GM19463 (cell line): ENCODE data around the gene HSDL1.

ENCODE experiments used
- ATAC-seq: cut with Tn5 transposase; IDR thresholded peaks from one replicate; pipeline ENCODE4 v1.9.1; 2021; ENCODE audit warnings: mild to moderate bottlenecking, moderate library complexity; ENCODE audit not compliant: unreplicated experiment

Gene HSDL1

GRCh38 chr16:84176192-84177053 is 31.4 kb upstream of the HSDL1 start:
- no peak for ATAC-seq

- peak; percentile 93 for ATAC-seq
Measured at GRCh38 chr16:84175350-84176081, 30.5 kb upstream of the HSDL1 start.

- ATAC-seq: no peak
Measured at GRCh38 chr16:84174396-84174795, 29.4 kb upstream of the HSDL1 start.

GRCh38 chr16:84169765-84170310 is 24.9 kb upstream of the HSDL1 start:
- no peak for ATAC-seq

- ATAC-seq: no peak
Measured at GRCh38 chr16:84166796-84167695, 22.1 kb upstream of the HSDL1 start.

GRCh38 chr16:84165746-84166145 is 20.8 kb upstream of the HSDL1 start:
- no peak for ATAC-seq

- no peak for ATAC-seq
Measured at GRCh38 chr16:84161801-84162200, 16.8 kb upstream of the HSDL1 start.

- no peak for ATAC-seq
Measured at GRCh38 chr16:84161037-84161436, 16.1 kb upstream of the HSDL1 start.

GRCh38 chr16:84159800-84160199 is 14.8 kb upstream of the HSDL1 start:
- no peak for ATAC-seq

- ATAC-seq: no peak
Measured at GRCh38 chr16:84159007-84159406, 14.0 kb upstream of the HSDL1 start.

- ATAC-seq: no peak
Measured at GRCh38 chr16:84156342-84156784, 11.4 kb upstream of the HSDL1 start.

- no peak for ATAC-seq
Measured at GRCh38 chr16:84155771-84156170, 10.8 kb upstream of the HSDL1 start.

- ATAC-seq: no peak
Measured at GRCh38 chr16:84155226-84155625, 10.2 kb upstream of the HSDL1 start.

GRCh38 chr16:84153660-84154214 is 8.8 kb upstream of the HSDL1 start:
- ATAC-seq: no peak

- no peak for ATAC-seq
Measured at GRCh38 chr16:84150926-84151325, 5.9 kb upstream of the HSDL1 start.

GRCh38 chr16:84144209-84144858 is 643 bp downstream of the HSDL1 start:
- no peak for ATAC-seq

GRCh38 chr16:84143784-84144199 is 1.2 kb downstream of the HSDL1 start:
- ATAC-seq: no peak

- ATAC-seq: no peak
Measured at GRCh38 chr16:84143081-84143480, 1.9 kb downstream of the HSDL1 start.

- no peak for ATAC-seq
Measured at GRCh38 chr16:84141143-84141670, 3.8 kb downstream of the HSDL1 start.
